ENCODE data around the gene CTDSPL. TPM values are rescaled to one million over a fixed set of nuclear protein-coding genes. Genes with fewer than 3 reads are reported as not detected.

The CTDSPL gene
- total RNA-seq, 1 donor from 2014 or later = 71.2 TPM

Small RNAs within 50 kb of the gene (microRNA-seq; reads per million reads assigned to microRNA genes)
- gene MIR26A1 = 81.1 reads per million, percentile 54 among the genes with 10 or more reads in this experiment

Other genes starting within 250 kb of the CTDSPL start
- 9.9 TPM for gene VILL, start 128.9 kb downstream of the CTDSPL start, total RNA-seq
- gene PLCD1, start 167.8 kb downstream of the CTDSPL start, total RNA-seq = 40.7 TPM
- 4.8 TPM for gene DLEC1, start 177.3 kb downstream of the CTDSPL start, total RNA-seq

All from sciatic nerve (tissue), 1 donor.